DND-41 (cell line): ENCODE measurements around the gene STARD13.

ENCODE experiments used
- EZH2 ChIP-seq: IDR thresholded peaks from 3 replicates; pipeline ENCODE4 v1.6.1; 2012; ENCODE audit warnings: borderline replicate concordance, low read depth, mild to moderate bottlenecking, moderate library complexity, low read length, inconsistent platforms; ENCODE audit not compliant: severe bottlenecking
- TF ChIP-seq, protein P1 (sequence below): IDR thresholded peaks from 2 replicates; pipeline ENCODE4 v1.5.1; 2012; ENCODE audit warnings: borderline replicate concordance, low read length, moderate library complexity, mild to moderate bottlenecking; ENCODE audit not compliant: poor library complexity, severe bottlenecking; ENCODE audit errors: extremely low read depth

DNA sequence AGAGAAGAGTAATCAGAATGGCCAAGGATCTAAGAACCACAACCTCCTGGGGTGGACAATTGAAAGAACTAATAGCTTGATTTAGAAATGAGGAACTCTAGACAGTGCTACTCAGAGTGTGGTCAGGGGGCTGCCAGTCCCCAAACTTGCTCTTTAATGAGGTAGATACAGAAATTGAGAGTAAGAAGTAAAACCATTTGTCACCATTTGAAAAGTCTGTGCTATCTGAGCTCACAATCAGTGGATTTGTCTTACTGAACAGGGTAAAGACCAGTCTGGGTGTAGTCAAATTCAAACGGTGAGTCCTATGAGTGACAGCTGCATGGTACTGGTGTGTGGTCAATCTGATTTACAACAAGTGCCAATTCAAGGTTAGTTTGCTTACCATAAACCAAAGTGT, 150.5 kb downstream of the STARD13 start:
- TF ChIP-seq, protein P1, sequence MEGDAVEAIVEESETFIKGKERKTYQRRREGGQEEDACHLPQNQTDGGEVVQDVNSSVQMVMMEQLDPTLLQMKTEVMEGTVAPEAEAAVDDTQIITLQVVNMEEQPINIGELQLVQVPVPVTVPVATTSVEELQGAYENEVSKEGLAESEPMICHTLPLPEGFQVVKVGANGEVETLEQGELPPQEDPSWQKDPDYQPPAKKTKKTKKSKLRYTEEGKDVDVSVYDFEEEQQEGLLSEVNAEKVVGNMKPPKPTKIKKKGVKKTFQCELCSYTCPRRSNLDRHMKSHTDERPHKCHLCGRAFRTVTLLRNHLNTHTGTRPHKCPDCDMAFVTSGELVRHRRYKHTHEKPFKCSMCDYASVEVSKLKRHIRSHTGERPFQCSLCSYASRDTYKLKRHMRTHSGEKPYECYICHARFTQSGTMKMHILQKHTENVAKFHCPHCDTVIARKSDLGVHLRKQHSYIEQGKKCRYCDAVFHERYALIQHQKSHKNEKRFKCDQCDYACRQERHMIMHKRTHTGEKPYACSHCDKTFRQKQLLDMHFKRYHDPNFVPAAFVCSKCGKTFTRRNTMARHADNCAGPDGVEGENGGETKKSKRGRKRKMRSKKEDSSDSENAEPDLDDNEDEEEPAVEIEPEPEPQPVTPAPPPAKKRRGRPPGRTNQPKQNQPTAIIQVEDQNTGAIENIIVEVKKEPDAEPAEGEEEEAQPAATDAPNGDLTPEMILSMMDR = no peak
- TF ChIP-seq EZH2 = no peak
